Measurements from ENCODE around the gene RAET1G.

- TF ChIP-seq POLR2AphosphoS5 (IDR thresholded peaks at IDR 0.05) = no peak
- no peak for TF ChIP-seq POLR2A (IDR thresholded peaks at IDR 0.05; ENCODE audit: low read depth)
- no peak for TF ChIP-seq CTCF (IDR thresholded peaks at IDR 0.05)
- no peak for TF ChIP-seq EP300 (IDR thresholded peaks at IDR 0.05)
These were observed 26.4 kb downstream of the RAET1G start for GRCh38 chr6:149896491-149896890.
